Measurements from ENCODE around the gene SAMD5.

GRCh38 chr6:147527197-147527596, 18.7 kb downstream of the SAMD5 start:
- no peak for TF ChIP-seq EZH2phosphoT487 (IDR thresholded peaks at IDR 0.05; ENCODE audit: insufficient read depth, low read depth)
- no peak for TF ChIP-seq EZH2 (IDR thresholded peaks at IDR 0.05; ENCODE audit: insufficient read depth, poor library complexity, severe bottlenecking)
